Psoas muscle (tissue), 8 donors: Measurements from ENCODE around the gene JAML. TPM values are rescaled to one million over a fixed set of nuclear protein-coding genes. Genes with fewer than 3 reads are reported as not detected.

Experiments used
- ATAC-seq, 4 donors: fragments of 200-7000 bp; cut with Tn5 transposase; one replicate each; pipeline ENCODE4 v1.9.1; 2020; ENCODE audit warnings: moderate library complexity in 3 of 4, mild to moderate bottlenecking in 2 of 4
- DNase-seq, 2 donors: peaks; one replicate each; pipeline ENCODE4 v3.0.0-alpha.2; 2020
- H3K27ac ChIP-seq: fragments of 200-600 bp; one replicate; pipeline ENCODE4 v1.8.0; 2022
- H3K27me3 ChIP-seq, 3 donors: fragments of 200-600 bp in 1 of 3; one replicate each; pipeline versions ENCODE4 v1.6.1 to v1.8.0; 2013 to 2022; ENCODE audit warnings: low read length in 2 of 3, mild to moderate bottlenecking in 2 of 3, moderate library complexity in 1 of 3; ENCODE audit not compliant: insufficient read depth in 3 of 3
- H3K36me3 ChIP-seq, 2 donors: fragments of 200-600 bp in 1 of 2; one replicate each; pipeline versions ENCODE4 v1.6.1 to v1.8.0; 2013 to 2022; ENCODE audit warnings: low read depth in 1 of 2, mild to moderate bottlenecking in 1 of 2, moderate library complexity in 1 of 2; ENCODE audit not compliant: insufficient read depth in 1 of 2
- H3K4me1 ChIP-seq: fragments of 200-600 bp; one replicate; pipeline ENCODE4 v1.8.0; 2022
- H3K4me3 ChIP-seq: fragments of 200-600 bp; one replicate; pipeline ENCODE4 v1.8.0; 2022; ENCODE audit warnings: mild to moderate bottlenecking
- H3K9me3 ChIP-seq: fragments of 200-600 bp; one replicate; pipeline ENCODE4 v1.8.0; 2022
- CTCF ChIP-seq: fragments of 200-600 bp; IDR thresholded peaks from one replicate; pipeline ENCODE4 v1.8.0; 2022; ENCODE audit warnings: antibody characterized with exemption
- WGBS, 3 donors: extraction: QIAGEN DNeasy Blood & Tissue Kit; methylation state at CpG; one replicate each; pipeline versions ENCODE4 v1.1.6 to v1.1.7; 2013; 5-methylcytosine and 5-hydroxymethylcytosine counted together
- intact Hi-C, 2 donors: fragments of 100-400 bp; cut with DNase I; formaldehyde crosslinking; loops; one replicate each; pipeline versions ENCODE4 v1.11.0 to v1.14.2; 2022
- polyA plus RNA-seq, 3 donors: library from polyadenylated mRNA; stranded (reverse); fragments of 200-250 nt; gene quantifications; one replicate each; pipeline ENCODE4 v1.2.3, GENCODE V29; 2013
- total RNA-seq, 4 donors: library from RNA; stranded (reverse); fragmentation: NEBNext Ultra II Directional in 2 of 4; extraction: Animal tissue kit (Norgen Biotek cat#: 25700) in 2 of 4; gene quantifications; one replicate each; pipeline versions ENCODE4 v1.2.1 to v1.2.4, GENCODE V29; 2021 to 2023
- donor health status: healthy with polysubstance abuse.
- donor health status: DM: no; HTN: no; CAD: no; lungs with moderate emphysema.
- donor health status: Bipolar disorder and iron deficiency.
- donor health status: healthy.
- donor health status: DM: yes; HTN: yes; CAD: no.
- donor health status: DM: no; HTN: no; CAD: no.
- donor health status: DM: no; HTN: no; CAD: no.
- donor health status: DM: yes; HTN: yes; CAD: no.

The JAML gene
- total and polyA plus RNA-seq, 7 donors: 0.21 to 1.8 (median 0.48) TPM

GRCh38 chr11:118238929-118239328 is 14.1 kb upstream of the JAML start:
- ATAC-seq (no peak), DNase-seq (no peak)
- Histone ChIP-seq H3K4me3 (no peak overlapping the region), H3K9me3 (no peaks in the 10 kb centered on the region), H3K4me1 (no peaks in the 10 kb centered on the region), H3K36me3 (no peaks in the 10 kb centered on the region), H3K27ac (no peak overlapping the region), H3K27me3 (peaks cover 0 to 5% (median 5%) of the 10 kb centered on the region in 3 donors)
- 78 to 82% (median 79%) methylated on average over 1 of the region's 1 CpG for WGBS, 3 donors
- TF ChIP-seq CTCF: no peak
- intact Hi-C loops: no loop called here

- Histone ChIP-seq H3K27me3 (peaks cover 0 to 7% (median 2%) of the 10 kb centered on the region in 3 donors), H3K4me1 (no peaks in the 10 kb centered on the region), H3K4me3 (no peak overlapping the region), H3K27ac (no peak overlapping the region), H3K9me3 (no peaks in the 10 kb centered on the region), H3K36me3 (no peaks in the 10 kb centered on the region)
- intact Hi-C loops: no loop called here
- TF ChIP-seq CTCF: no peak
- ATAC-seq (no peak), DNase-seq (no peak)
- 94 to 96% (median 94%) methylated on average over 2 of the region's 2 CpGs for WGBS, 3 donors
Observed at GRCh38 chr11:118238421-118238820, 13.6 kb upstream of the JAML start.

GRCh38 chr11:118236170-118236569 is 11.4 kb upstream of the JAML start:
- H3K36me3 ChIP-seq: no peaks in the 10 kb centered on the region
- 38 to 51% (median 49%) methylated on average over 2 of the region's 2 CpGs for WGBS, 3 donors
- no peaks in the 10 kb centered on the region for H3K4me1 ChIP-seq
- peaks cover 0 to 3% (median 2%) of the 10 kb centered on the region in 3 donors for H3K27me3 ChIP-seq
- DNase-seq (no peak), ATAC-seq (no peak)
- no peak overlapping the region for H3K27ac ChIP-seq
- H3K9me3 ChIP-seq: no peaks in the 10 kb centered on the region
- intact Hi-C loops: no loop called here
- no peak overlapping the region for H3K4me3 ChIP-seq
- TF ChIP-seq CTCF: no peak

GRCh38 chr11:118234833-118235232 is 10.0 kb upstream of the JAML start:
- no peaks in the 10 kb centered on the region for H3K36me3 ChIP-seq
- H3K4me1 ChIP-seq: no peaks in the 10 kb centered on the region
- intact Hi-C loops: no loop called here
- 87 to 90% (median 88%) methylated on average over 5 of the region's 5 CpGs for WGBS, 3 donors
- H3K9me3 ChIP-seq: no peaks in the 10 kb centered on the region
- no peak for TF ChIP-seq CTCF
- no peak overlapping the region for H3K27ac ChIP-seq
- ATAC-seq (no peak), DNase-seq (no peak)
- H3K27me3 ChIP-seq: peaks cover 0 to 5% (median 5%) of the 10 kb centered on the region in 3 donors
- no peak overlapping the region for H3K4me3 ChIP-seq

- DNase-seq (no peak), ATAC-seq (no peak)
- Histone ChIP-seq H3K4me1 (no peaks in the 10 kb centered on the region), H3K9me3 (no peaks in the 10 kb centered on the region), H3K27me3 (peaks cover 0 to 5% (median 2%) of the 10 kb centered on the region in 3 donors), H3K27ac (no peak overlapping the region), H3K36me3 (no peaks in the 10 kb centered on the region), H3K4me3 (no peak overlapping the region)
- TF ChIP-seq CTCF: no peak
- intact Hi-C loops: no loop called here
- 73 to 92% (median 85%) methylated on average over 1 of the region's 1 CpG for WGBS, 3 donors
Observed at GRCh38 chr11:118233850-118234249, 9.0 kb upstream of the JAML start.
